ENCODE measurements around the gene EIF1AY. TPM values are rescaled to one million over a fixed set of nuclear protein-coding genes. Genes with fewer than 3 reads are reported as not detected.

The EIF1AY gene, protein sequence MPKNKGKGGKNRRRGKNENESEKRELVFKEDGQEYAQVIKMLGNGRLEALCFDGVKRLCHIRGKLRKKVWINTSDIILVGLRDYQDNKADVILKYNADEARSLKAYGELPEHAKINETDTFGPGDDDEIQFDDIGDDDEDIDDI
- total RNA-seq (2022) (not detected in 2 replicates), Bru-seq, nascent RNA (not detected), BruChase-seq, experiment 1, labeled RNA remaining after a 6-hour chase (not detected), BruChase-seq, experiment 2, labeled RNA remaining after a 2-hour chase (not detected)
- long read RNA-seq: 0 reads

DNA sequence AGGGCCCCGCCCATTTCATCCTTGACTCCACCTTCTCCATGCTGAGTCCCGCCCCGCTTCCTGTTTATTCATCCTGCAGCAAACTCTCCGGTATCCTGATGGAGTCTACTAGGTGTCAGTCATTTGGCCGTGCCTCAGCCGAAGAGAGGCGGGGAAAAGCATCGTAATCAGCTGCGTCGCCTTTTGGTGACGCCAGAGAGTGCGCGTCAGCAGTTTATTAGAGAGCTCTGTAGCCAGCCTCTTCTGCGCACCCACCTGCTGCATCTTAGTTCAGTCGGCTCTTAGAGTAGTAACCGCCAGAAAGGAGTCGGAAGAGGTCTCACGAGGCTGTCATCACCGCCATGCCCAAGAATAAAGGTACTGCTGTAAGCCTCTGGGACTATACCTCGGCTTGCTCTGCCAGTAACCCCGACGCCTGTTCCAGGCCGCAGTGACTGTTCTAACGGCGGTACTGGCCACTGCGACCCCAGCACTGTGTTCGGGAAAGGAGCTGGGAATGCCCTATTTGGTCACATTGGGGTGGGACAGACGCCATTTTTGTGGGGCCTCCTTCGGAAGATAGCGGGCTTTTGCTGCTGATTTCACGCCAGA lies at the start of gene EIF1AY:
TSS of gene EIF1AY (plus strand) at position 246 of the 591 bp plus-strand sequence. CDS start at position 342, 96 bp downstream.
- H3K4me3 Mint-ChIP-seq (ENCODE audit: low read depth, unreplicated experiment): no peak within 1 kb of the TSS
- CTCF ChIA-PET: no interaction called here
- H3K36me3 Mint-ChIP-seq (ENCODE audit: insufficient read depth, unreplicated experiment): no peaks in the 10 kb centered on the region
- intact Hi-C loops (cut with micrococcal nuclease; ENCODE audit: unreplicated experiment): no loop called here
- no peak for TF ChIP-seq CTCF (IDR thresholded peaks at IDR 0.05; ENCODE audit: unreplicated experiment)
- H3K27me3 Mint-ChIP-seq (ENCODE audit: unreplicated experiment): no peaks in the 10 kb centered on the region
- H3K27ac Mint-ChIP-seq (ENCODE audit: unreplicated experiment): no peak within 1 kb of the TSS
- H3K4me1 Mint-ChIP-seq (ENCODE audit: low read depth, unreplicated experiment): no peaks in the 10 kb centered on the region
- H3K9me3 Mint-ChIP-seq (ENCODE audit: low read depth, unreplicated experiment): no peaks in the 10 kb centered on the region
- no TSS peak for BruUV-seq (replicated peaks)
- no peak for DNase-seq

GRCh38 chrY:20528435-20528834 lies 47.1 kb upstream of the EIF1AY start:
- no peak for TF ChIP-seq CTCF (IDR thresholded peaks at IDR 0.05; ENCODE audit: unreplicated experiment)
- H3K4me3 Mint-ChIP-seq (ENCODE audit: low read depth, unreplicated experiment): no peak overlapping the region
- no peaks in the 10 kb centered on the region for H3K4me1 Mint-ChIP-seq (ENCODE audit: low read depth, unreplicated experiment)
- no peaks in the 10 kb centered on the region for H3K27me3 Mint-ChIP-seq (ENCODE audit: unreplicated experiment)
- intact Hi-C loops (cut with micrococcal nuclease; ENCODE audit: unreplicated experiment): no loop called here
- no peak for DNase-seq
- no TSS peak for BruUV-seq (replicated peaks)
- H3K36me3 Mint-ChIP-seq (ENCODE audit: insufficient read depth, unreplicated experiment): no peaks in the 10 kb centered on the region
- H3K9me3 Mint-ChIP-seq (ENCODE audit: low read depth, unreplicated experiment): no peaks in the 10 kb centered on the region
- CTCF ChIA-PET: no interaction called here
- H3K27ac Mint-ChIP-seq (ENCODE audit: unreplicated experiment): no peak overlapping the region

DNA sequence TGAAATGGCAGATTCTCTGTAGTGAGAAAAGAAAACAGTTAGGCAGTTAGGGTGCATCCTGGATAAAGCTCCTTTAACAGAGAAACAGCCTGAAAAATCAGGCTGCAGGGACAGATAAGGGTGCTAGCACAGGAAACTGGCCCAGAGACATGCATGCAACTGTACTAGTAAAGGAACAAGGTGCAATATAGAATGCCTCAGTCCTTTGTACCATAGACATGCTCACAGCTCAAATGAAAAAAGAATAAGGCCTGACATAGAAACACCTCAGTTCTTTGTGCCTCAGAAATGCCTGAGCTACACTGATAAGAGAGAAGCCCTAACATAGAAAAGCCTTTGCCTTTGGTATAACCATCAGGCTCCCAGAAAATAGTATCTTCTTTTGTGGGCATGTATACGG lies 37.4 kb upstream of the EIF1AY start:
- intact Hi-C loops (cut with micrococcal nuclease; ENCODE audit: unreplicated experiment): no loop called here
- H3K9me3 Mint-ChIP-seq (ENCODE audit: low read depth, unreplicated experiment): no peaks in the 10 kb centered on the region
- H3K36me3 Mint-ChIP-seq (ENCODE audit: insufficient read depth, unreplicated experiment): no peaks in the 10 kb centered on the region
- no peak for DNase-seq
- H3K4me1 Mint-ChIP-seq (ENCODE audit: low read depth, unreplicated experiment): no peaks in the 10 kb centered on the region
- H3K27ac Mint-ChIP-seq (ENCODE audit: unreplicated experiment): no peak overlapping the region
- TF ChIP-seq CTCF (IDR thresholded peaks at IDR 0.05; ENCODE audit: unreplicated experiment): no peak
- no TSS peak for BruUV-seq (replicated peaks)
- no peak overlapping the region for H3K4me3 Mint-ChIP-seq (ENCODE audit: low read depth, unreplicated experiment)
- CTCF ChIA-PET: no interaction called here
- no peaks in the 10 kb centered on the region for H3K27me3 Mint-ChIP-seq (ENCODE audit: unreplicated experiment)

DNA sequence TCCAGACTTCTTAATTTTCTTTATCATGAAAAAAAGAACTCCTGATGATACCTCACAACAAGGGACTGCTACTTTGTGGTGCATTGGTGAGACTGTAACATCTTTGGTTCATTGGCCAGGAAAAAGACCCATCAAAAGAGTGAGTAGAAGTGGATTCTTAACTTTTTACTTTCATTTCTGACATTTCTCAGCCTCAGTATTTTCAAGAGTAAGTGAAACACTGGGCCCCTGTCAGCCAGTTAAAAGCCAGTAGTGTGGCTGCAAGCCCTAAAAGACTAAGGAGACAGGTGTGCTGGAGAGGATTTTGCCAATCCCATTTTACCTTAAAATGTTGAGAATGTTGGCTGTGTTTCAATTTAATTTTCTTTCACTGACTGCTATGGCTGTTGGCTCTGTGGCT lies 36.6 kb upstream of the EIF1AY start:
- no peaks in the 10 kb centered on the region for H3K27me3 Mint-ChIP-seq (ENCODE audit: unreplicated experiment)
- CTCF ChIA-PET: no interaction called here
- TF ChIP-seq CTCF (IDR thresholded peaks at IDR 0.05; ENCODE audit: unreplicated experiment): no peak
- BruUV-seq (replicated peaks): no TSS peak
- no peak overlapping the region for H3K4me3 Mint-ChIP-seq (ENCODE audit: low read depth, unreplicated experiment)
- no peak overlapping the region for H3K27ac Mint-ChIP-seq (ENCODE audit: unreplicated experiment)
- intact Hi-C loops (cut with micrococcal nuclease; ENCODE audit: unreplicated experiment): no loop called here
- no peaks in the 10 kb centered on the region for H3K4me1 Mint-ChIP-seq (ENCODE audit: low read depth, unreplicated experiment)
- H3K36me3 Mint-ChIP-seq (ENCODE audit: insufficient read depth, unreplicated experiment): no peaks in the 10 kb centered on the region
- DNase-seq: no peak
- H3K9me3 Mint-ChIP-seq (ENCODE audit: low read depth, unreplicated experiment): no peaks in the 10 kb centered on the region

All from Calu3 (cell line).